ENCODE measurements around the gene RAD51B.

RAD51B gene

DNA sequence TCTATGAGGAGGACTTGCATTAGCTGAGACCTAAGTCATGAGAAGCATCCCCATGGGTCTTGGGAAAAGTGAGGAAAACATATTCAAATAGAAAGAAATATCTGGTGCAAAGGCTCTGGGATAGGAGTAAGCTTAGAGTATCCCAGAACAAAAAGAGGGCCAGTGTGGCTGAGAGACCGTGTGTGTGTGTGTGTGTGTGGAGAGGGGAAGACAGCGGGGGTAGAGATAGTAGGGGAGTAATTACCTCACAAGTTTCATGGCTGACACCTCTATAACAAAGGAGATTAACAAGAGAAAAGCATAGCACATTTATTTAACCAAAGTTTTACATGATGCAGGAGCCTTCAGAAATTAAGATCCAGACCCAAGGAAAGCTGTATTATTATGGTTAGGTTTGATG is 440.5 kb downstream of the RAD51B start:
- DNase-seq, result no peak

DNA sequence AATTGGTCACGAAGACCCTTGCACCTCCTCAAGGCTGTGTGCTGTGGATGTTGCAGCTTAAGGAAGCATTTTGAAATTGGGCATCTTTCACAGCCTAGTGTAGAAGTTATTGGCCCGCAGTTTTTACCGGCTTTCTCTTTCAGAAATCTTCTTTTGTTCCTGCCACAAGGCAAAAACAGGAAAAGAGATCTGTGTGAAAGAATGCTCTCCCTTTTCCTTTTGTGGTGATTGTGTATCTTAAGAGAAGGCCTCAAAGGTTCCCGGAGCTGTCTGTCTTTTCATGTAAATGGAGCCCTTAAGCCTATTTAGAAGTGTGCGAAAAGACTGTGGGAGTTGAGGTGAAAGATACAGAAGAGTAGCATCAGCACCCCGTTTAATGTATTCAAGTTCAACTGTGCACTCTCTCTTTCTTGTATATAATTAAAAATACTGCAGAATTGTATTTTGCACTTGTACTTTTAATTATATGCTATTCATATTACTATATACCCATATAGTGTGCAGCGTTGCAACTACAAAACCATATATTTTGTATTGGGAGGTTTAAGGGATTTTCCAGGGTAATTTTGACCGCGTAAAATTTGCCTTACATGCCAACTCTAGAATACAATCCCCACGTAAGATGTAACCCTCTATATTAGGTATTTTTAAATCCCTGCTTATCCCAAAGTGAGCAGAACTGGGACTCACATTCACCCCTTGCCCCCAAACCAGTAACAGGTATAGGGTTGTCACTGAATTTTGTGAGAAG is 441.7 kb downstream of the RAD51B start:
- no peak for DNase-seq

DNA sequence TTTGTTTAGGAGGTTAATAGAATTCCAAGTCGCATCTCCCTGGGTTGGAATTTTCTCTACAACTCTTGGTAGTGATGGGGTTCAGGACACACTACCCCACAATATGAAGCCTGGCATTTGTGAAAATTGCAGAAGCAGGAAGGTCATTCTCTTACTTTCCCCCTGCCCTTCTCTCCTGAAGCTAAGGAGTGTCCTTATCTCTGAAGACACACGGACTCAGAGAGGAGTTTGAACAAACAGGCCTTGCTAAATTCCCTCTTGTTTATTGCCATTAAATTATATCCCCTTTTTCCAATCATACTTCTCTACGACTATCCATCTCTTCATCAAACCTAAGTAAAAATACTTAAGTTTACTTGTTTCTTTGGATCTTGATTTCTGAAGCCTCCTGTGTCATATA is 443.0 kb downstream of the RAD51B start:
- no peak for DNase-seq

DNA sequence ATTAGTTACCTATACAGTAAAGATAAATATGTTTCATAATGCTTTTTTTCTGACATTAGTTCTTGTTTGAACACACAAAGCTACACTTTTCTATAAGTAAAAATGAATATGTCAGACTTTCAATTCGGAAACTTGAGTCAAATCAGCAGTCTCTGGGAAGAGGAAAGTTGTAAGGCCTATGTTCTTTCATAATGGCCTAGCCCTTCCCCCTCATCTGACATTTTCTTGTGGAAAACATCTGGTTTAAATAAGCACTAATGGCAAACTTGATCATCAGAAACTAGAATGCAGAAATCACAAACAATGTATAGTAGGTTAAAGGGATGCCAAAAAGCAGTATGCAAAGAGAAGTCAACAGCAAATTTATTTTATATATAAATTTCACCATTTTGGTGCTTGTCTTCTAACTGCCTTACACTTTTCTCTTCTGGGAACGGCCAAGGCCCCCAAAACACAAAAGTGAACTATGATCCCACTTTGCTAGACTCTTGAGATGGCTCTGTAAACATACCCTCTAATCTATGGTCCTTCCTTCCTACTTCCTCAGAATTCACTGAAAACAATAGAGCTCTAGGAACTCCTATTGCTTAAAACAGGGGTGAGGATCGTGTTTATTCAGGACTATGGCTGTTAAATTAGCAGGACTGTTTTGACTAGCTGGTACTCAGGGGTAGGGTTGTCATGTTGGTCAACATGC is 444.1 kb downstream of the RAD51B start:
- no peak for DNase-seq

DNA sequence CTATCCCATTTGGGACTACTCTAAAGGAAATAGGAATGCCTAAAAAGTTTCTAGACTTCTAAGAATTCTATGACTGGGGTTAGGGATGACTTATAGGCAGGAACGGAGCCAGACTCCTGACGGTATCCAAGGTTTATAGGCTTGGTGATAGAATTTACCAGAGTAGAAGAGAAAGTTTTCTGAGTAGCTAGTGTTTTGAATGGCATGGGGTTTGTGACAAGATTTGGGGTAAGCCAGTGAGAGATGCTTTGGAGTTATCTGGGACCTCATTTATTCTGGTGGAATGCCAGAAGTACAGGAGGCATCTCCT is 444.6 kb downstream of the RAD51B start:
- no peak for DNase-seq

DNA sequence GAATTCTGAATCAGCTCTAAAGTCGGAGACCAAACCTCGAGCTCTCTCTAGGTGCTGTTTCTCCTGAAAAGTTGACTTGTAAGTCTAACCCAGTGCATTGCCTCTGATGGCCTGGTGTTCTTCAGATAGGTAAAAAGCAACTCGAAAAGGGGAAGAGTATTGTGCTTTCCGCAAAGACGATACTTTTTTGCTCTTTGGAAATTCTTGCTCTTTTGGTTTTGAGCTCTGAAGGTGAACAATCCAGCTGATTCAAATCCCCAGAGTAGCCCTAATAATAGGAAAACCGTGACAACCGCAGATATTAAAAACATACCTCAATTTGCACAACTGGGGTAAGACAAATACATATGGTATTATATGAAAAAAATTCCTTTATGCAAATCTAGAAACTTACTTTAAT is 447.4 kb downstream of the RAD51B start:
- no peak for DNase-seq

DNA sequence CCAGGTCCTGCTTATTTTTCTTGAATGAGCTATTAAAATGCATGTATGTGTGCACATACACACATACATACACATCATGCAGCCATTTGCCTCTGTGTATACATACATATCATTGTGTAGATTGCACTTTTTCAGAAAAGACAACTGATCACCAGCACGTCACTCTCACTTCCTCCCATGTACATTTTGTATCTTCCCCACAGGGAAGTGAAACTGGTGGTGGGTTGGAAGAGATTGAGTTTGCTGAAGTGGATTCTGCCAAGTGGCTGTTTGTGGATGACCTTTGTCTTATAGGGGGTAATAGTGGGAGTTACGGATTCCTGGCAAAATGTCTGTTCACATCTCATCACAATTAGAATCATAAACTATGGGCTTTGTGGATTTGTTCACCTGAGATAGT is 448.6 kb downstream of the RAD51B start:
- peak; percentile 36 for DNase-seq

DNA sequence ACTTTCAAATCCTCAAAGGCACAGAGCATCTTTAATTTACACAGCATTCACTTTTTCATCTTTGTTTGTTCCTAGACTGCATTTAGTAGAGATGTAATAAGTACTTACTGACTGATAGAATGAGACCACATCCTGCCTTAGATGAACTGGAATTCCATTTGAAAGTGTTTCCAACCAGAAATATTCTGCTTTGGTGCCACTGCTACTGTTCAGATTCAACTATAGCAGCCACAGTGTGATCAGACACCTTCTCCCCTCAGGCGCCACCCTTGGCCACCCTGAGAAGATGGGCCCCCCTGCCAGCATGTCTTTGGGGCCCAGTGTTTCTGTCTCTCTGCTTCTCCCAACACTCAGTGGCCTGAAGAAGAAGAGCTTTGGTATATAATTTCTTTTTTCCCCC is 449.1 kb downstream of the RAD51B start:
- no peak for DNase-seq

DNA sequence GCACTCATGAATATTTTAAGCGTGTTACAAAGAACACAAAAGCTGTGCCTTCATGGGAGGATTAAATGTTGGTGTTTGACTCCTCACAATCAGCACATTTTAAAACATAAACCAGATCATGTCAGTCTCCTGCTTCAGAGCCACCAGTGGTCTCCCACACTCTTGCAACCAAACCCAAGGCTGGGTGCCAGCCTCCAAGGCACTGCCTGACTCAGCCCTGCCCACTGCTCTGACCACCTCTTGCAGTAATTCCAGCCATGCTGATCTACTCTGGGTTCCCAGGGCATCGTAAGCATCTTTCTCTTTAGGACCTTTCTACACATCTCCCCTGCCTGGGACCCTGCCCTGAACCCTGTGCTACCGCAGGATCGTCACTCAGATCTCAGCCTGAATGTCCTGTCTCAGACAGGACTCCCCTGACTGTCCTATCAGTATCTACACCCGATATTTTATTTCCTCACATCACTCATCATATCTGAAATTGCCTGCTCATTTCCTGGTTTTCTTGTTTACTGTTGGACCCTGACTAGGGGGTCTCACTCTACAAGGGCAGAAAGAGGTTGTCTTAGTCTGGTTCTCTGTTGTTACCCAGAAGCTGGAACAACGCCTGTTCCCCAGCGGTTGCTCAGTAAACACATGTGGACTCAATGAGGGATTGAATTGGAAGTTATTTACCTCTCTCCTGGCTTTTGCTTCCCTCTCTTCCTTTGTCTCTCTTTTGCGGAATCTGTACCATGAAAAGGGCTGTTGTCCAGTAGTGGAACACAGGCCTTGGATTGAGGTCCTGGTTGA is 449.8 kb downstream of the RAD51B start:
- no peak for DNase-seq

DNA sequence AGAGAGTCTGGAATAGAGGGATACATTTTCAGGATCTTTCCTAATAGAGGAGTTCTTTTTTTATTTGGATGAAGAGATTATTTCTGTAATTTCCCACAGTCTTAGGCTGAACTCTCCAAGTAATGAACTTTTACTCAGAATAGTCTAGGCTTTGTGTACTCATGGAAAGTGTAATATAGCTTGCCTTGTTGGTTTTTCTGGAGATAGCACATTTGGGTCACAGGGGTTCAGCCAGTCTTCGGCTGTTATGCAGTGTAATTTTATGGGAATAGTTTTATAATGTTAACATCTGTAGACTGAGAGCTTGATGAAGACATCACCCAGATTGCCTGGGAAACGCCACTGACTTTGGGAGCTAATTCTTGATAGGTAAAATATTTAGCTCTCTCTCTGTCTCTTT is 450.8 kb downstream of the RAD51B start:
- no peak for DNase-seq

DNA sequence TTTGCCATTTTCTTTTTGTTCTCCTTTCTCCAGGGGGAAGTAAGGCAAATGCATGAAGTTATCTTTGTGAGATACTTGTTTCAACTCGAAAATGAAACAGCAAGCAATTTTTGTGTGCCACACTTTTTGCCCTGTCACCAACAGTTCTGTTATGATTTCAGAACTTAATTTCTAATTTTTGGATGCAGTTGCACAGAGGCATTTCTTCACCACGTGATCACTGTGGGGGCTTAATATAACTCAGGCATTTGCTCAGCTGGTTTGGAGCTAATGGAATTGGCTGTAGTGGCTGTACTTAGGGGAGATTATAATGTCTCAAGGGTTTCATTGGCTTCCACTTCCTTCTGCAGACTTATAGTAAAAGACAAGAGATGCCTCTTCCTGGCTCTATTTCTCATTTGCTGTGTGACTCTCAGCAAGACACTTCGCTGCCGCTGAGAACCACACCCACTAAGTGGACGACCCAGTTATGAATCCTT is 452.4 kb downstream of the RAD51B start:
- no peak for DNase-seq

DNA sequence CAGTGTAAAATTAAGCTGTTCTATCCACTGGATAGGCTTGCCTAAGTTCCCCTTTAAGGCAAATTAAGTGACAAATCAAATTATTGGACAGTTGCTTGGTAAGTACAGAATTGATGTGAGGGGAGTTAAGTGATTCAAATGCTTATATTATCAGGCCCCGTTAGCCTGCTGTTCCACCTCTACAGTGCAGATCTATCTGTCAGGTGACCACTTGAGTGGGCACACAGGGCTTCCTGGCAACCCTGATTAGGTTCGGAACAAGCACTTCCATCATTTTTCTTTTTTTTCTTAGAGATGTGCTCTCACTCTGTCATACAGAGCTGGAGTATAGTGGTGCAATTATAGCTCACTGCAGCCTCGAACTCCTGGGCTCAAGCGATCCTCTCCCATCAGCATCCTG is 453.8 kb downstream of the RAD51B start:
- no peak for DNase-seq

DNA sequence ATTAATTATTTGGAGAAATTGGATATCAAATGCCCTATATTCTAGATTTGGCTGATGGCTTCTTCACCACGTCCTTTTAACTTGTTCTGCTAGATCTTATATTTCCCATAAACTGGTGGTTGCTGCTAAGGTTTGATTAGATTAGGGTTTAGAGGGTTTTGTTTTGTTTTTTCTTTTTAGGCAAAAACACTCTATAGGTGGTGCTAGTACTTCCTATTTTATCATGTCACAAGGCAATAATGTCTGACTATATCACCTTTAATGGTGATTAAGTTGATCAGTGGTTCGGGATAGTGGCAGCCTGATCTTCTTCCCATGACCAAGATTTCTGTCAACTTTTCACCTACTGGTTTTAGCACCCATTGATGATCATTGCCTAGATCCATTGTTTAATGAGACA is 455.1 kb downstream of the RAD51B start:
- DNase-seq, result no peak

DNA sequence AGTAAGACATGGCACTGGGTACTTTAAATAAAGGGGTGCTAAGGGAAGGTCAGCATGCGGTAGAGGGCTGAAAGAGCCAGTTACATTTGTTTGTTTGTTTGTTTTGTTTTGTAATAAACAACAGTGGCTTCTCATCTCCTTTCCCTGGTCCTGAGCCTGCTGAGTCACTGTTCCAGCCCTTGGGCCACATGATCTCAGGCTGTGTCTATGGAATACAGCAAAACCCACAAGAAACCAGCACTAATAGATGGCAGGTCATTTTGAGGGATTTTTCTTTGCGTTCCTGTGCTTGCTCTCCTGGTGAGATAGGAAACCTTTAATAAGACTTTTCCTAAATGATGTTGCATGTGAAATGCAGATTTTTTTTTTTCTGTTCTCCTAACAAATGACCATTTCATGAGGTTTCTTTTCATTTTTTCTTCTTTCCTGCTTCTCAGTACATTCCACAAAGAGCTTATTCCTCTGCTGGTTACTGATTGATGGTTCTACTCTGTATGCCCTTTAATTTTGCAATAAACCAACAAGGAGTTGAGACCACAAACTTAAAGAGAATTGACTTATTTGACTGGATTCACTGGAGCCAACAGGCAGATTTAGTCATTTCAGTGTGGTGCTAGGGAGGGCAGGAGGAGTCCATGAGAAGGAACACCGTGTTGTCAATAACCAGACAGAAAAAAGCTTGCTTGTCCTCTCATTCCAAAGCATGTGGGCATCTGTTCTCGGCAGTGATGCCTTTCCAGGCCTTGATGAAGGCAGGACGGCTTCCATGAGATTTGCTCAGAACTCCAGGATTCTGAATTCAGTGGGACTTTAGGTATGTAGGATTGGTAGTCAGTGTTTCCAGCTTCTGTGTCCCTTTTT is 459.2 kb downstream of the RAD51B start:
- DNase-seq, result no peak

DNA sequence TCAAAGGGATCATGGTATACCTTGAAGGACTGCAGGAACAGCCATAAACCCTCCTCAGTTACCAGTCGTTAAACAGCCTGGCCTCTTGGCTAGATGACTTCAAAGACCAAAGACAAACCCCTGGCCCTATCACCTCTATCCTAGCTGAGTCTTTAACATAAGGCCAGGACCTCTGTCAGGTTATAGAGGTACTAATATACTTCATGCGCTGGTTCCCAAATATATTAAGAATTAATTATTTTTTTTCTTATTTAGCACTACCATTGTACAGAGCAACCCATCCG is 459.8 kb downstream of the RAD51B start:
- DNase-seq, result no peak

DNA sequence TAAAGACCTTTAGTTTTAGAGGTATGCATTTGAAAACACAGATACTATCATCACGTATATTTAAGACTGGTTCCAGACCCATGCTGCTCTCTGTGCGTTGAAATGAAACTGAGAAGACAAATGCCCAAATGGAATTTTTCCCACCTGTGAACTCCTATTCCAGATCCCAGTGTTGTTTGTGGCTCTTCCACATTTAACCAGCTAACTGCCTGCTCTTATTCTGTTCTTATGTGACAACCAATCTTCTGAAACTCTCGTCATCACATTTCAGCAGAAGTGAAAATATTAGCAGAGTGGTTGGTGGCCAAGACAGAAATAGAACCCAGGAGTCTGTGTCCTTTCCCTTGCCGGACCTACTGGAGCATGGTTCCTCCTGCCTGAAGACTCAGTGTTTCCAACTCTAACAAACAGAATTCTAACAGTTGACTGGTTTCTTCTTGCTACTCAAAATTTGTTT is 460.2 kb downstream of the RAD51B start:
- no peak for DNase-seq

DNA sequence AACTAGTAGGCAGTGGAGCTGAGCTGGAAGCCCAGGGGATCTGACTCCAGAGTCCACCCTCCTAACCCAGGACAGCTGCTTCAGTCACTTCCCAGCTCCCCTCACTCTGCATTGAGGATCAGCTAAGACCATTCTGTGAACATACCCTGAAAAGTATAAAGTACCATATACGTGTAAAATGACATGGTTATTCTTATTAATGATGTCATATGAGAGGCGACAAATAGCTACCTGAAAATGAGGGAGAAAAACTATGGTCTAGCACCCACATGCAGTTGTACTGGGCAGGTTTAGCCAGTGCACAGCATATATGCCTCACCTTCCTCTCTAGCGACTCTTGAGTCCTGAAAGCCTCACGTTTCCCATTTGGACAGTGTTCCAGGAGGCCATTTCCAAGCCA is 461.9 kb downstream of the RAD51B start:
- no peak for DNase-seq

DNA sequence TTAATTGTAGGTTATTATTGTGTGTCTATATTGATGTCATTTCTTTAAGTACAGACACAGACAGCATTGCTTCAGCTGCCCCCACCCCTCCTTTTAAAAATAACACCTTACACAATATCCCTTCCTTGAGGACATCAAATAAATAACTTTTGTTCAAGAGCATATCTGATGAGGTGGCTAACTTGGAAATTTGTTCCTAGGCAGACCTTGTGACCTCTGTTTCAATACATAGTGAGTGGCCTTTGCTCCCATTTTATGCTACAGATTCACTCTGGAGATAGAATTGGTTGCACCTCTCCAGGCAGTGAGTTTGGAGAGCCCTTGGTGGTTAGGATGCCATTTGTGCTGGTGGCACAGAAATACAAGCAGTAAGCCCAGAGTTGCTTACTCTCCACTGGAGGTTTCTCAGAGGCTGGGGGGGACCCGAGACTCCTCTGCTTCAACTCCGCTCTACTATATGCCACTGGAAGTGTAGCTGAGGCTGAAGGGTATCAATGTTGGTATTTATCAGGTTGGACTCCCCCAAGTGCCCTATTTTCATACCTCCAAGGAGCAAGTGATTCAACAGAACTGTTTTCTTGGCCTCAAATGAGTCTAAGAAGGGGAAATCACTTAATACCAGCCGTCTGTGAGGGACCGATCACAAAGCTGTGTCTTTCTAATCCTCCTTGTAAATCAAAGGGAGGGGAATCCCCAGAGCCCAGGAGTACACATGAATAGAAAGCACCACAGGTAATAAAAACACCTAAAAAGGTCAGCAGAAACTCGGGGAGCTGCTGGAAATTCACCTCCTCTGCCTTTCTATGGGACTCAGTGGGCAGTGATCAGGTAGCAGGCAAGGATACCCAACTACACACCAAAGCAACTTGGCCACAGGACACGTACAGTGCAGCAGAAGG is 463.1 kb downstream of the RAD51B start:
- peak; percentile 71 for DNase-seq

DNA sequence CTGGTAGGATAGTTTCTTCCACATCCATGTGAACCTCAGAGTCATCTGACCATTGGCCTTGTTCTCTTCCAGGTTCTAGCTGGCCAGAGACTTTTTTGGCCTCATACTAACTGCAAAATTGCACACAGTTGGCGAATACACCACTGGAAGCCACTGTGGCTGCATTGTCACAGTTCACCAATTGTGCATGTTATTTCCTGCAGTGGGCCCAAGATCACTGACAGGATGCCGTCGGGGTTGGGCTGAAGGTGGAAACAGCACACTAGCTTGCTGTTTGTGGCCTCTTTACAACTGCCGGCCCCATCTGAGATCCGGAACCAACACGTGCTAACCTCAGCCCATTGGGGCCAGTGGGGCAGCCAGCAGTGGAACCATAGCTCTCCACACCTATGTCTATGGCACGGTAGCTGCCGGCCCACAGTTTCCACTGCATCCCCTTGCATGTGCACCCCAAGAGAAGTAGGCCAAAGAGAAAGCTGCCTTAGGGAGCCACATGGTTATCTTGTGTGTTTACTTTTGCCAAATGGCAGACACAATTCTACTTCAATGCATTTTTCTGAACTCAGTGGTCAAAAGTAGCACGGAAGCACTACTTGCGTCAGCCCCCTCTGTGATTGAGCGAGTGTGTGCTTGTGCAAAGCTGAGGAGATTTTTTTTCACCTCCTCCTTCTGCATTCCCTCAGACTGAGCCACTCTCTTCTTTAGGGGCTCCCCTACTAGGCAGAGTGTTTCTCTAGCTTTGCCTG is 464.0 kb downstream of the RAD51B start:
- peak; percentile 69 for DNase-seq

DNA sequence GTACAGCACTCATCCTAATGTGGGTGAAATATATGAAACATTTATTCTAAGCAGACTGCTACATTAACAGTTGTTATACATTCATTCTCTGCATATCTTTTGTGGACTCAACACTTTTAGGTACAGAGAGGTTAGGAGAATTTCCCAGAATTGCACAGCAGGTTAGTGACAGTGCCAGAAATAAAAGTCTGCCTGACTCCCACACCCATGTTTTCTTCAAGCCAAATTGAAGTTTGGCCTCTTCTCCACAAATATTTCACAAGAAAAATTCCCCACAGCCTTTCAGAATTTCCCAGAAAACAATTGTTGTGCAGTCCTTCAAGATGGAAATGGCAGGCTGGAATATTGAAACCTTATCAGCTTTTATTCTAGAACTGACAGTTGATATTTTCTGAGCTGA is 464.8 kb downstream of the RAD51B start:
- no peak for DNase-seq

DNA sequence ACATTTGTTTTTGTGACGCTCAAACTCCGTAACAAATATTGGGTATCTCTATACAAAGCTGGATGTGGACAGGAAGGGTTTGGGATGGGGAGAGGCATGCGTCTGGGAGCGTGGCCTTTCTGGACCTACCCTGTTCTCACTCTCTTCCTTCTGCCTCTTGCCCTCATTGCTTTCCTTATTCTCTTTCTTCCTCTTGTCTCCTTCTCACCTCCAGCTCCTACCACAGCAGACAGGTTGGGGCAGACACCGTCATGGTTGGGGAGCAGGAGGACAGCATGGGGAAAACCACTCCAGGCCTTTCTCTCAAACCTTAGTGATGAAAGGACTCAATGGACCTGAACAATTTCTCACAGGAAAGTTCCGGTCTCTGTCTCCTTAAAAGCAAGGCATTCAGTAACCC is 465.3 kb downstream of the RAD51B start:
- DNase-seq, result no peak
